NCI-H2081 treated with DMSO at 0.1 percent for 48 hours (cell line): ENCODE data around the gene SMIM36.
"Not testable (repeated sequence)": the region's sequence is repeated elsewhere in the genome, so short reads cannot be mapped to it uniquely, and the experiment has no call there.

ENCODE experiments used
- DNase-seq: peaks from one replicate; lab custom pipeline; 2025; lab: John Stamatoyannopoulos, UW

The SMIM36 gene

GRCh38 chr17:55433629-55434422 is 77.4 kb downstream of the SMIM36 start:
- DNase-seq, result no peak

DNA sequence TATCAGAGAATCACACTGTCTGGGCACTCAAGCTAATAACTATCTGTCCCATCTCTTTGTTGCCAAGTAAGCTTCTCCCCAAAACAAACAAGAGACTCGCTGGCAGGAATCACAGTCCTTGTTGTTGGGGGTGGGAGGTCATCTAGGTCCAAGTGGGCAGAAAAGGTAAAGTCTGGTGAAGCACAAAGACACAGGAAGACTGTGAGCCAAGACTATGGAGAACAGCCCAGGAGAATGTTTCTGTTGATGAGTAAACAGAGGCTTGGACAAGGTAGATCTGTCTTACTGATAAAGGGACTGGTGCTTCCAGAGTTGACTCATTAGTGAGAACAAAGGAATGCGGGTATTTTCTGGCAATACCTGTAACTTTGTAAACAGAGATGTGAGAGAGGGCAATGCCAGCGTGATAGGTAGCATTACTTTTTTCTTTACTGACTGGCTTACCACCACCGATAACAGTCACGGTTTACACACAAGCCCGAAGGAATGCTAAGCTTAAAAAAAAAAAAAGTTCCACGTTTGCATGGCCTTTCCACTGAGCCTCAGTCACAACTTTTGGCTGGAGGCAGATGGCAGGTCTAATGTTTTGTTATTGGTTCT is 78.1 kb downstream of the SMIM36 start:
- no peak for DNase-seq

- no peak for DNase-seq
Observed at GRCh38 chr17:55432358-55433028, 78.8 kb downstream of the SMIM36 start.

GRCh38 chr17:55431914-55432313 is 79.3 kb downstream of the SMIM36 start:
- DNase-seq, result not testable (repeated sequence)

DNA sequence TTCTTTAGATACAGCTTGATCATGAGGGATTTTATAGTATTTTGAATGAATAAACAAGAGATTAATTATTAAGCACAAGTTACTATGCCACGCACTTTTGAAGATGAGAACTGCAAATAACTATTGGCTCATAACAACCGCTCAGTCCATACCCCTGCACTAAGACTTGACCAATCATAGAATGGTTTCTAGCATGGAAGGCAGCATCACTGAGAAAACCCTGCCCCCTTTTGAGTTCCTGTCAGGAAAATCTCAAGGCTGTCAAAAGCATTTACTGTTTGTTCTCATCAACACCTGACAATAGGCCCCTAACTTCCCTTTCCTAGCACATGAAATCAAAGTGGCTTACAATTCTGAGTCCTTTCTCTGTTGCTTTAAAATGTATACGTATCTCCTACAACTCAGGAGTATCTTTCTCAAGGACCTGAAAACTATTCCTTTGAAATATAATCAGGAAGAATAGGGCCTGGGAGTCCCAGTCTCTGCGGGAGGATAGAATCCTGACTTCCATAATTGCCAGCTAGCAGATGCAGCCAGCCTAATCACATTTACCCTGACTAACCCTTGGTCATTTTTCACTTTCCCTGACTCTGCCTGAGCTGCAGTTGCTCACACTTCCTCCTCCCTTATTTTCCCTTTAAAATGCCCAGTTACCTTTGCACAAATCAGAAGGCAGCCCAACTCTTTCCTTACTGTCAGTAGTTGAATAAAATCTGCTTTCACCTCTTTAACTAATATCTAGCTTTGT is 80.5 kb downstream of the SMIM36 start:
- DNase-seq, result no peak

GRCh38 chr17:55427587-55427882 is 83.7 kb downstream of the SMIM36 start:
- no peak for DNase-seq

GRCh38 chr17:55426851-55427586 is 84.2 kb downstream of the SMIM36 start:
- no peak for DNase-seq

GRCh38 chr17:55424893-55425540 is 86.2 kb downstream of the SMIM36 start:
- no peak for DNase-seq

- DNase-seq, result no peak
Observed at GRCh38 chr17:55423535-55423934, 87.7 kb downstream of the SMIM36 start.

- not testable (repeated sequence) for DNase-seq
Observed at GRCh38 chr17:55422828-55423164, 88.5 kb downstream of the SMIM36 start.

DNA sequence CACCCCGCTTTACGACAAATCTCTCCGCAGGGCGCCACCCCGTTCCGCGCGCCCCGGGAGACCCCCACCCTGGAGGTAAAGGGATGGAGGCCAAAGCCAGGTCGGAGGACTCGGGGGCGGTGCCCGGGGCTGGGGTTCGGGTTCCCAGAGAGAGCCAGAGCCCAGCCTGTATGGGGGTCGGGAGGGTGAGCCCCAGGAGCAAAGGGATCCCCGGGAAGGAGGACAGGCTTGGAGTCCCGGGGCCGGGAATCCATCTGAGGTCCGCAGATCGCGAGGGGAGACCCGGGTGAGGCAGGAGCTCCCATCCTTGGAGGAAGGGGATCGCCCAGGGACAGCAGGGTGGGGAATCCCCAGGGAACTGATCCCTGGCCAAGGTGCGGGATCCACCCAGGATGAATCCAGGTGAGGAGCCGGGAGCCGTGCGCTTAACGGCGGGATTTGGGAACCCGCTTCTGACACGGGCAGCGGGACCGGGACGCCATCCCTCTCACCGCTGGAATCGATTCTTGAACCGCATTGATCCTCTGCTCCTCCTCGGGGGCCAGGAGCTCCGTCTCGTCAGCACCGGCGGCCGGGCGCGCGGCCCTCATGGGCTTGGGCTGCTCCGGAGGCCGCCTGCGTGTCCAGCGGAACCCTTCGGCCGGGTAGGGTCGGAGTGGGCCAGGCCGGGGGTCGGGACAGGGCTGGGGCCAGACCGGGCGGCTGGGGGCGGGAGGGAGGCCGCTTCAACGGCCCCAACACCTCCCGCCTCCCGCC is 89.9 kb downstream of the SMIM36 start, which contains the start of gene MMD:
Gene MMD (minus strand): TSS at position 657 of the 756 bp plus-strand sequence. CDS start 140 bp downstream, at position 517.
- no peak for DNase-seq

GRCh38 chr17:55420776-55421178 is 90.5 kb downstream of the SMIM36 start:
- no peak for DNase-seq

DNA sequence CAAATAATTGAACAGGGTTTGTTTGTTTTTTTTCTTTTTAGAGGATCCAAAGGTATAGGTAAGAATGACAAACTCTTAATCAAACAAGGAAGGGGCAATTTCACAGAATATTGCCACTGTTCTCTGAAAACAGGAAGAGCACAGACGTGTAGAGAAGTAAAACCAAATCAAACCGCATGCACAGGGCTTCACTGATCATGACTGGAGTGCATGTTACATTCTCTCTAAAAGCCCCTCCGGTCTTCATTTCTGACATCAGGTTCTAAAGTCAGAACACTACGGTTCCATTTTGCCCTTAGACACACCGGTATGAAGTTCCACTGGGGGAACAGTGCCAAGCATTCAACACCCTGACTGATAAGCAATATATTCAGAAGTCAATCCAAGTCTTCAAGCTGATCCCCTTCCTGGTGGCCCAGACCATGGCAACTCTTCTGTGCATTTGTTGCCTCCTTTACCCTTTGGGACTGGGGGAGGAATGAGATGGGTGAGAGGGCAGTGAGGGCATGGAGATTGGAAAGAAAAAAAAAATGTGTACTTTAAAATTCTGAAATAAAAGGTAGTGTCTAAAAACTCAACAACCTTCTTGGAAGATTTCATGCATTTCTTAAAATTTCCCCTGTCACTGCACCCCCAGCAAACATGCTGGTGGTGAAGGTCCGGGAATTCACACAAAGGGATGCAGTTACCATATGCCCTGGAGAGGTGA is 91.0 kb downstream of the SMIM36 start:
- no peak for DNase-seq

- no peak for DNase-seq
Observed at GRCh38 chr17:55418369-55419268, 92.6 kb downstream of the SMIM36 start.

- DNase-seq, result no peak
Observed at GRCh38 chr17:55417411-55418268, 93.6 kb downstream of the SMIM36 start.

DNA sequence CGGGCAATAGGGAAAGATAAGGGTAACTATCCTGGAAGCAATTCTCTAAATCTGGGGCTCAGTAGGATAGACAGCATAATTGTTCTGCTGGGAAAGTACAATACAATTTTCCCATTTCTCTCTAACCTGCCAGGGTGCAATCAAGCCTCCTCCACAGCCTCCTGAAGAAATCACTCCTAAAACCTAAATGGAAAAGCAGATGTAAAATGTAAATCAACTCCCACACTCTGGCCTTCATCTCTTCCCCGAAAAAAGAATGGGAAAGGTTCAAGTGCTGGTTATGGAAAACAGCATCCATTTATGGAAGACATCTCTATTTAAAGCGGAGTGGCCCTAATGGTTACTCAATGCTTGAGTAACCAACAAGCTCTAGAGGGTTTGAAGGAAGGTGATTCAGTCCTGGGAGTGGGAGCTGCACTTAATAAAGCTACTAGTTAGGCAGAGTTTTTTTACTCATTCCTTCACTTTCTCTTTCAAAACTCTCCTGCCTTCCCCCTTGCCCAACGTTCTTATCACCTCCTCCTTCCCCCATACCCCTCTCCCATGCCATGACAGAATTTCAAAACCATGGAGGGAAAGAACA is 94.7 kb downstream of the SMIM36 start:
- DNase-seq, result no peak

DNA sequence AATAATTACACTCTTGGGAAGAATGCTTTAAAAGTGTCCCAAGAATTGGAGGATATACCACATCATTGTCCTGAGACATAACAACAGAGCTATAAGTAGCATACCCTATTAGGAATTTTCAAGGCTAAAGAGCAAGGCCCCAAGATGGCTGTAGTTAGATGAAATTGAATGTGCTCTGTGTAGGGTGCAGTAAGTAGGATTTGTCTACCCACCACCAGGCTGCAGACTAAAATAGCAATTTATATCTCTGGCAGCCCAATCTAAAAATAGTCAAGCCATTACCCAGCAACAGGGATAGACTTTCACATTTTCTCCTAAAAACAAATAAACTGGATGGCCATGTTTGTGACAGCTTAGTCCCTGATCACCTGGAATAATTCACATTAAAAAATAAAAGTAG is 95.3 kb downstream of the SMIM36 start:
- no peak for DNase-seq

GRCh38 chr17:55414983-55415382 is 96.3 kb downstream of the SMIM36 start:
- no peak for DNase-seq
